DND-41 (cell line): ENCODE data around the gene ELMOD1.

Experiments used
- ATAC-seq: fragments of 200-7000 bp; cut with Tn5 transposase; 3 replicates; pipeline ENCODE4 v1.9.1; 2021; ENCODE audit warnings: low read depth; ENCODE audit not compliant: insufficient read depth
- DNase-seq: peaks from one replicate; pipeline ENCODE4 v3.0.0-alpha.2; 2020
- H2AFZ ChIP-seq: 2 replicates; pipeline ENCODE4 v1.6.0; 2012; ENCODE audit warnings: low read depth, low read length
- H3K27ac ChIP-seq: 2 replicates; pipeline ENCODE4 v1.5.1; 2012; ENCODE audit warnings: low read length, inconsistent platforms
- H3K27me3 ChIP-seq: fragments of 200-600 bp; sonication (generic); 2 replicates; pipeline ENCODE4 v1.6.0; 2012; ENCODE audit warnings: low read length, mild to moderate bottlenecking, inconsistent platforms; ENCODE audit not compliant: insufficient read depth, poor library complexity
- H3K36me3 ChIP-seq: 2 replicates; pipeline ENCODE4 v1.5.1; 2012; ENCODE audit warnings: low read length, inconsistent platforms; ENCODE audit not compliant: insufficient read depth
- H3K4me1 ChIP-seq: 2 replicates; pipeline ENCODE4 v1.5.1; 2012; ENCODE audit warnings: mild to moderate bottlenecking, low read length; ENCODE audit not compliant: insufficient read depth
- H3K4me2 ChIP-seq: 2 replicates; pipeline ENCODE4 v1.6.0; 2012; ENCODE audit warnings: mild to moderate bottlenecking, moderate library complexity, low read length, inconsistent platforms; ENCODE audit not compliant: insufficient read depth
- H3K4me3 ChIP-seq, 2 experiments: fragments of 200-600 bp in 1 of 2; shearing (Covaris generic) in 1 of 2; 2 replicates each; pipeline ENCODE4 v1.5.1; 2012 to 2016; ENCODE audit warnings: inconsistent platforms in 2 of 2, low read length in 2 of 2, mild to moderate bottlenecking in 2 of 2, low read depth in 1 of 2, moderate library complexity in 1 of 2
- H3K79me2 ChIP-seq: 2 replicates; pipeline ENCODE4 v1.6.0; 2012; ENCODE audit warnings: low read length, inconsistent platforms; ENCODE audit not compliant: insufficient read depth
- H3K9ac ChIP-seq: 2 replicates; pipeline ENCODE4 v1.6.0; 2012; ENCODE audit warnings: low read depth, mild to moderate bottlenecking, inconsistent platforms, low read length, moderate library complexity
- H3K9me3 ChIP-seq: 2 replicates; pipeline ENCODE4 v1.5.1; 2012; ENCODE audit warnings: low read length, moderate library complexity, mild to moderate bottlenecking, inconsistent platforms; ENCODE audit not compliant: insufficient read depth, severe bottlenecking
- H4K20me1 ChIP-seq: 2 replicates; pipeline ENCODE4 v1.6.0; 2012; ENCODE audit warnings: low read length; ENCODE audit not compliant: insufficient read depth
- EZH2 ChIP-seq: IDR thresholded peaks from 3 replicates; pipeline ENCODE4 v1.6.1; 2012; ENCODE audit warnings: borderline replicate concordance, low read depth, mild to moderate bottlenecking, moderate library complexity, low read length, inconsistent platforms; ENCODE audit not compliant: severe bottlenecking
- TF ChIP-seq, protein P1 (sequence below): IDR thresholded peaks from 2 replicates; pipeline ENCODE4 v1.5.1; 2012; ENCODE audit warnings: borderline replicate concordance, low read length, moderate library complexity, mild to moderate bottlenecking; ENCODE audit not compliant: poor library complexity, severe bottlenecking; ENCODE audit errors: extremely low read depth

The ELMOD1 gene

DNA sequence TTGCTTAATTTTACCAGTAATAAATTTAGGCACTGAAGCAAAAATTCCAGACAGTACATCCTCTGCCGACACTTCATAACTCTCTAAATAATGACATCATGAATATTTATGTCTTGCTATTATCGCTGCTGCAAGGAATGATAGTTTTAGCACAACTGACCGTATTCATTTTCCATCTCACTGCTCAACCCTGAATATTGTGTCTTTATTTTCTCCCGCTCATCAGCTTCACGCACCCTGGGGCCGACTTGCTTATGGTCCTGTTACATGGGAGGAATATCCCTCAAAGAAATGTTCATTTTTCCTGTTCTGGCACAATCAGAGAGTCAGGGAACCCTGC, 87.7 kb downstream of the ELMOD1 start:
- Histone ChIP-seq H3K4me1 (no peaks in the 10 kb centered on the region), H3K9ac (no peak overlapping the region), H3K79me2 (no peaks in the 10 kb centered on the region), H3K27ac (no peak overlapping the region), H3K36me3 (no peaks in the 10 kb centered on the region), H2AFZ (no peak overlapping the region), H3K4me2 (no peak overlapping the region), H4K20me1 (no peaks in the 10 kb centered on the region), H3K9me3 (no peaks in the 10 kb centered on the region), H3K27me3 (no peaks in the 10 kb centered on the region), H3K4me3 (no peak overlapping the region)
- TF ChIP-seq, protein P1, sequence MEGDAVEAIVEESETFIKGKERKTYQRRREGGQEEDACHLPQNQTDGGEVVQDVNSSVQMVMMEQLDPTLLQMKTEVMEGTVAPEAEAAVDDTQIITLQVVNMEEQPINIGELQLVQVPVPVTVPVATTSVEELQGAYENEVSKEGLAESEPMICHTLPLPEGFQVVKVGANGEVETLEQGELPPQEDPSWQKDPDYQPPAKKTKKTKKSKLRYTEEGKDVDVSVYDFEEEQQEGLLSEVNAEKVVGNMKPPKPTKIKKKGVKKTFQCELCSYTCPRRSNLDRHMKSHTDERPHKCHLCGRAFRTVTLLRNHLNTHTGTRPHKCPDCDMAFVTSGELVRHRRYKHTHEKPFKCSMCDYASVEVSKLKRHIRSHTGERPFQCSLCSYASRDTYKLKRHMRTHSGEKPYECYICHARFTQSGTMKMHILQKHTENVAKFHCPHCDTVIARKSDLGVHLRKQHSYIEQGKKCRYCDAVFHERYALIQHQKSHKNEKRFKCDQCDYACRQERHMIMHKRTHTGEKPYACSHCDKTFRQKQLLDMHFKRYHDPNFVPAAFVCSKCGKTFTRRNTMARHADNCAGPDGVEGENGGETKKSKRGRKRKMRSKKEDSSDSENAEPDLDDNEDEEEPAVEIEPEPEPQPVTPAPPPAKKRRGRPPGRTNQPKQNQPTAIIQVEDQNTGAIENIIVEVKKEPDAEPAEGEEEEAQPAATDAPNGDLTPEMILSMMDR: no peak
- TF ChIP-seq EZH2: no peak
- no peak for ATAC-seq
- DNase-seq: no peak

DNA sequence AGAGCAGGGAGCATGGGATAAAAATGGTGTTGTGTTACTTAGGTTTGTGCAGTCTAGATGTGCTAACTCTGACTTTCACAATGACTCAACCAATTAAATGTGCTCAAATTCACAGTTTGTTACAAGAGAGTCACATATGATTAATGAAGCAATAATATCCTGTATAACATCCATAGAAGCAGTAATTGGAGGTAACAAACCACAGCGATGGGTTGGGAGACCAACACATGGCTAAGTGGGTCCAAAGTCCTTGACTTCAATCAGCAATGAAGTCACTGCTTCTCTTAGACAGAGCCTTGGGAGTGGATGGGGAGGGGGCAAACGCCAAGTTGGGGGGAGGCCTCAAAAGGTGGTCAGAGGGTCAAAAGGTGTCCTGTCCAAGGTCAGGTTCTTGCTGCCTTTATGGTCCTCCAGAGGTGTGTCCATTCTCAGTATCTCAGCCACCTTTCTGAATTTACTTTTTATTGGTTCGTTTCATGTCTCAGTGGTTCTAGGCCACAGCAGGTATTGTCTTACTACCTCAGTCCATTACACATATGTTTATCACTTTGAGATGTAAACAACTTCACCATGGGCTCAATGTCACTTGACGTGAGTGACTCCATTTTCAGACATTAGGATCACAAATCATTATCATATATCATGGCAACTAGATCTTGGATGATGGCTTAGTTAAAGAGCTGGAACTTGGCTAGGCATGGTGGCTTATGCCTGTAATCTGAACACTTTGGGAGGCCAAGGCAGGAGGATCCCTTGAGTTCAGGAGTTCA, 88.5 kb downstream of the ELMOD1 start:
- no peak overlapping the region for H2AFZ ChIP-seq
- H3K27ac ChIP-seq: no peak overlapping the region
- no peak overlapping the region for H3K4me3 ChIP-seq
- ATAC-seq (no peak), DNase-seq (no peak)
- no peaks in the 10 kb centered on the region for H3K79me2 ChIP-seq
- no peak overlapping the region for H3K9ac ChIP-seq
- no peaks in the 10 kb centered on the region for H3K36me3 ChIP-seq
- no peak for TF ChIP-seq EZH2
- TF ChIP-seq, protein P1: no peak
- no peaks in the 10 kb centered on the region for H4K20me1 ChIP-seq
- H3K27me3 ChIP-seq: no peaks in the 10 kb centered on the region
- no peaks in the 10 kb centered on the region for H3K9me3 ChIP-seq
- no peaks in the 10 kb centered on the region for H3K4me1 ChIP-seq
- H3K4me2 ChIP-seq: no peak overlapping the region

DNA sequence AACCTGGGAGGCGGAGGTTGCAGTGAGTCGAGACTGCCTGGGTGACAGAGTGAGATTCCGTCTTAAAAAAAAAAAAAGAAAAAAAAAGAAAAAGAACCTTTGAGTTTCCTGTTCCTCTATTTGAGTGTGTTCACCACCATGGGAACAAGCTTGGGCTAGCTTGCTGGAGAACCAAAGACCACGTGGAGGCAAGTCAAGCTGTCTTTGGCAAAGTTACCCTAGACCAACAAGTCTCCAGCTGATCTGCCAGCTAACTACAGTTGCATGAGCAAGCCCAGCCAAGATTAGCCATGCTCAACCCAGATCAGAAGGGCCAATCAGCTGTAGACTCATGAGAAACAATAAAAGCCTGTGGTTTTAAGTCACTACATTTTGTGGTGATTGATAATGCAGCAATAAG, 91.2 kb downstream of the ELMOD1 start:
- no peak for DNase-seq
- Histone ChIP-seq H3K27me3 (no peaks in the 10 kb centered on the region), H2AFZ (no peak overlapping the region), H3K4me1 (no peaks in the 10 kb centered on the region), H3K36me3 (no peaks in the 10 kb centered on the region), H3K9ac (no peak overlapping the region), H4K20me1 (no peaks in the 10 kb centered on the region), H3K4me3 (no peak overlapping the region), H3K27ac (no peak overlapping the region), H3K79me2 (no peaks in the 10 kb centered on the region), H3K4me2 (no peak overlapping the region), H3K9me3 (no peaks in the 10 kb centered on the region)
- no peak for ATAC-seq
- TF ChIP-seq, protein P1: no peak
- TF ChIP-seq EZH2: no peak
